ENCODE results near the gene MAGEE2. TPM values are rescaled to one million over a fixed set of nuclear protein-coding genes. Genes with fewer than 3 reads are reported as not detected.

The MAGEE2 gene, protein sequence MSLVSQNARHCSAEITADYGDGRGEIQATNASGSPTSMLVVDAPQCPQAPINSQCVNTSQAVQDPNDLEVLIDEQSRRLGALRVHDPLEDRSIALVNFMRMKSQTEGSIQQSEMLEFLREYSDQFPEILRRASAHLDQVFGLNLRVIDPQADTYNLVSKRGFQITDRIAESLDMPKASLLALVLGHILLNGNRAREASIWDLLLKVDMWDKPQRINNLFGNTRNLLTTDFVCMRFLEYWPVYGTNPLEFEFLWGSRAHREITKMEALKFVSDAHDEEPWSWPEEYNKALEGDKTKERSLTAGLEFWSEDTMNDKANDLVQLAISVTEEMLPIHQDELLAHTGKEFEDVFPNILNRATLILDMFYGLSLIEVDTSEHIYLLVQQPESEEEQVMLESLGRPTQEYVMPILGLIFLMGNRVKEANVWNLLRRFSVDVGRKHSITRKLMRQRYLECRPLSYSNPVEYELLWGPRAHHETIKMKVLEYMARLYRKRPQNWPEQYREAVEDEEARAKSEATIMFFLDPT
- not detected for total RNA-seq

DNA sequence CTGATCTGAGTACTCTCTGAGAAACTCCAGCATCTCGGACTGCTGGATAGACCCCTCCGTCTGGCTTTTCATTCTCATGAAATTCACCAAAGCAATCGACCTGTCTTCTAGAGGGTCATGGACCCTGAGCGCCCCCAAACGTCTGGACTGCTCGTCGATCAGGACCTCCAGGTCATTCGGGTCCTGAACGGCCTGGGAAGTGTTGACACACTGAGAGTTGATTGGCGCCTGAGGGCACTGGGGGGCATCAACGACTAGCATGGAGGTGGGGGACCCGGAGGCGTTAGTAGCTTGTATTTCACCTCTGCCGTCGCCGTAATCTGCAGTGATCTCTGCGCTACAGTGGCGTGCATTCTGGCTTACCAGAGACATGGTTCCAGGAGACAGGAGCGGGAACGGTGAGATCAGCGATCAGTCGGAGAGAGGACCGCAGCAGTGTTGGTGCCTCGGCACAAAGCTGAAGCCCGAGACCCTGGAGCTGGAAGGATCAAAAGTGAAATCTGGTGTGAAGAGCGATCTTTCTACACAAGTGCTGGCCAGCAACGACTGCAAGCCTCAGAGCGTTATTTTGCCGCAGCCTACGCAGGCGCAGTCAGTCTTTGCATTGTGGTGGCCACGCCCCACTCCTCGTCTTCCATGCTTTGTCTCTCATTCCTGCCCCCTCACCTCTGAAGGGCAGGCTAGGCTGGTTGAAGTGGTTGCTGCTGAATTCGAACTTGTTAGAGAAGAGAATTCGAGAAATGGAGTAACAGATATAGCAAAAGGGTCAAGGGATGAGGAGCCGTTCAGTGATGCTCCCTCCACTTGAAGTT, at the start of gene MAGEE2:
MAGEE2 (minus strand) TSS at position 575 of the 812 bp plus-strand sequence; CDS start at position 372, 203 bp downstream.

